ENCODE data around the gene HS3ST5.

The HS3ST5 gene

DNA sequence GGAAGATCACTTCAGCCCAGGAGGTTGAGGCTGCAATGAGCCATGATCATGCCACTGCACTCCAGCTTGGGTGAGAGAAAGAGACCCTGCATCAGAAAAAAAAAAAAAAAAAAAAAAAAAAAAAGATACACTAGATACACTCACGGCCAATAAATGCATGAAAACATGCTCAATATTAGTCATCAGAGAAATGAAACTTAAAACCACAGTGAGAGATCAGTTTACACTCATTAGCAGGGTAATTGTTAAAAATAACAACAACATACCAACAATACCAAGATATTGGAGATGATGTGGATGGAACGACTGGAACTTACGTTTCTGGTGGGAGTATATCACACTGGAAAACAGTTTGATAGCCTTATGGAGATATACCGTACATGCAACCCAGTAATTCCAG lies 29.9 kb downstream of the HS3ST5 start:
- TF ChIP-seq, protein P1, sequence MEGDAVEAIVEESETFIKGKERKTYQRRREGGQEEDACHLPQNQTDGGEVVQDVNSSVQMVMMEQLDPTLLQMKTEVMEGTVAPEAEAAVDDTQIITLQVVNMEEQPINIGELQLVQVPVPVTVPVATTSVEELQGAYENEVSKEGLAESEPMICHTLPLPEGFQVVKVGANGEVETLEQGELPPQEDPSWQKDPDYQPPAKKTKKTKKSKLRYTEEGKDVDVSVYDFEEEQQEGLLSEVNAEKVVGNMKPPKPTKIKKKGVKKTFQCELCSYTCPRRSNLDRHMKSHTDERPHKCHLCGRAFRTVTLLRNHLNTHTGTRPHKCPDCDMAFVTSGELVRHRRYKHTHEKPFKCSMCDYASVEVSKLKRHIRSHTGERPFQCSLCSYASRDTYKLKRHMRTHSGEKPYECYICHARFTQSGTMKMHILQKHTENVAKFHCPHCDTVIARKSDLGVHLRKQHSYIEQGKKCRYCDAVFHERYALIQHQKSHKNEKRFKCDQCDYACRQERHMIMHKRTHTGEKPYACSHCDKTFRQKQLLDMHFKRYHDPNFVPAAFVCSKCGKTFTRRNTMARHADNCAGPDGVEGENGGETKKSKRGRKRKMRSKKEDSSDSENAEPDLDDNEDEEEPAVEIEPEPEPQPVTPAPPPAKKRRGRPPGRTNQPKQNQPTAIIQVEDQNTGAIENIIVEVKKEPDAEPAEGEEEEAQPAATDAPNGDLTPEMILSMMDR (conservative IDR thresholded peaks at IDR 0.05; ENCODE audit: low read depth, low read length): no peak
- no peak for DNase-seq (ENCODE audit: low read depth)
- H3K4me3 ChIP-seq (ENCODE audit: low read depth, low read length): no peak overlapping the region

DNA sequence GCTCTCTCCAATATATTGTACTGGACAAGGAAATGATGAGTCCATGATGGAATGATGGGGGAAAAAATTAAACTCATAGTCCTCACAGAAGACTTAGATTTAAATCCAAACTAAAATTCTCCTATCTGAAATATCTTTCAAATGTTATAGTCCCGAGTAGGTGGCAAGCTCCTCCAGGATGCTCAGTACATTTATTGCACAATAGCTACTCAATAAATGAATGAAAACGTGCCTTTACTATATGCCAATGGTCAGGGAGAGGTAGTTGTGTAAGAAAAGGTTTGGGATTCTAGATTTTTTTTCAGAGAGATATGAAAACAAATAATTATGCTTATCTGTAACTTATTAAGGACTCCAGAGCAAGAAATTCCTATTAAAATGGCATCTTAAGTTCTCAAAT lies 32.8 kb downstream of the HS3ST5 start:
- H3K4me3 ChIP-seq (ENCODE audit: low read depth, low read length): no peak overlapping the region
- TF ChIP-seq, protein P1 (conservative IDR thresholded peaks at IDR 0.05; ENCODE audit: low read depth, low read length): no peak
- DNase-seq (ENCODE audit: low read depth): no peak

DNA sequence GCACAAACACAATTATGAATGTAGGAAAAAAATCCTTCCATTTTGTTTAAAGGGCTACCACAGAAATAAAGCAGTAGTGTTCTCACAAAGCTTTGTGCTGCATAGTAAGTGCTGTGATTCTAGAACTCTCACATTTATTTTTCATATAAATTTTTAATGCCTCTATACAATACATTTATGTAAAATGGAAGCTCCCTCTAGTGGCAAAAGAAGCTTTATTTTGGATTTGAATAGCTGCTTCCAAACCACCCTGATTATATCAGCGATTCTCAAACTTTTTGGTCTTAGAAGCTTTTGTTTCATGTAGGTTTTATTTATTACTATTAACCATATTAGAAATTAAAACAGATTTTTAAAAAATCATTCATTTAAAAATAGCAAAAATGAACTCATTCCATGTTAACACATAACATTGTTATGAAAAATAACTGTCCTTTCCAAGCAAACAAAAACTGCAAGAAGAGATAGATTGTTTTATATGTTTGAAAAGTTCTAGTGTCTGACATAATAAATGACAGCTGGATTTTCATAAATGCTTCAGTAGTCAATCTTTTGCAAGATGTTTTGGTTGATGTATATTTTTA lies 38.4 kb downstream of the HS3ST5 start:
- TF ChIP-seq, protein P1 (conservative IDR thresholded peaks at IDR 0.05; ENCODE audit: low read depth, low read length): peak; percentile 53
- peak; percentile 50 for DNase-seq (ENCODE audit: low read depth)
- H3K4me3 ChIP-seq (ENCODE audit: low read depth, low read length): no peak overlapping the region

DNA sequence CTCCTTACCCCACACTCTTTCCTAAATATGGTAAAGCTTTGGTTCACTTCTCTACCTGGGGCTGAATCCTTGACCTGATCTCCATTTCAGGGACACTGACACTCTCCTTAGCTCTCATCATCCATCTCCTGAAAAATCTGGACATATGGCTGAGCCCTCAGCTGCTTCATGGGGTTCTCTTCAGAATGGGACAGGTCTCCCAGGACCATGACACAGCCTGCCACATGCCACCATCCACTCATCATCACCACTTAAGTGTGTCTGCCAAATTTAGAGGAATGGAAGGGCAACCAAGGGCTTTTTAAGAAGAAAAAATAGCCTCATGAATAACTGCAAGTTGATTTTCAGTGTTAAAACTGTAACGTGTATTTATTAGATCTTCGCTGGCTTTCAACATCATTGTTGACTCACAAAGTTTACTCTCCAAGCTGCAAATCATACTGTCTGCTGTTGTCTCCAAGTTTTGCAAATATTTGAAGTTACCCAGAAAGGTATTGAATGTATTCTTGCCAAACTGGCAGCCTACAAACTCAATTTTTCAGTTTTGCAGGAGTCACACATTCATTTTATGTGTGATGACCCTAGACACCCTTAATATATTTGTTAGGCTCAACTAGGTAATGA lies 41.1 kb downstream of the HS3ST5 start:
- H3K4me3 ChIP-seq (ENCODE audit: low read depth, low read length): no peak overlapping the region
- TF ChIP-seq, protein P1 (conservative IDR thresholded peaks at IDR 0.05; ENCODE audit: low read depth, low read length): no peak
- DNase-seq (ENCODE audit: low read depth): no peak

DNA sequence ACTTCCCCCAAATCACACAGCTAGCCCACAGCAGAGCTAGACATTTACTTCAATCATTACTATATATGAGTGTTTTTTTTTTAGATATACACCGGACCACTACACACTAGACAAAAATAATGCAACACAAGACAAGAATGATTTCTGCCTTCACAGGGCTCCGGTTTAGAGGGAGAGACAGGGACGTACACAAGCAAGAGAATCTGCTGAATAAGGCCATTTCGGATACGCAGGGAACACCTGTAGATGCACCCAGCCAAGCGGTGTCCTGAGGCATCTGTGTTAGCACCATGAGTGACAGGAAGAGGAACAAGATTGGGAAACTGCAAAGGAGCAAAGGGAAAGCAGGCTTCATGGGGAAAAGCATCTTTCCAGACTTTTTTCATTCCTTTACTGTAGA lies 45.7 kb downstream of the HS3ST5 start:
- no peak overlapping the region for H3K4me3 ChIP-seq (ENCODE audit: low read depth, low read length)
- no peak for DNase-seq (ENCODE audit: low read depth)
- TF ChIP-seq, protein P1 (conservative IDR thresholded peaks at IDR 0.05; ENCODE audit: low read depth, low read length): no peak

DNA sequence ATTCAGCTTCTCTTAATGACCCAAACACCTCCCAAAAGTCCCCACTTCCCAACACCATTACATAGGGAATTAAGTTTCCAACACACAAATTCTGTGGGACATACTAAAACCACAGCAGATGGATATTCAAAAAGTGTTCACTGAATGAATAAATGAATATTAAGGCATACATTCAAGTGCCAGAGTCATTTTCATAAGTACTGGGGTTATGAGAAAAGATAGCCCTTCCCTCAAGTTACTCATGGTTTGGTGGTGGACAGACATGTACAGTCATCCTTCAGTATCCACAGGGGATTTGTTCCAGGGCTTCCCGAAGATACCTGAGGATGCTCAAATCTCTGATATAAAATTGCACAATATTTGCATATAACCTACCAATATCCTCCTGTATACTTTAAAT lies 50.4 kb downstream of the HS3ST5 start:
- DNase-seq (ENCODE audit: low read depth): no peak
- TF ChIP-seq, protein P1 (conservative IDR thresholded peaks at IDR 0.05; ENCODE audit: low read depth, low read length): no peak
- H3K4me3 ChIP-seq (ENCODE audit: low read depth, low read length): no peak overlapping the region

DNA sequence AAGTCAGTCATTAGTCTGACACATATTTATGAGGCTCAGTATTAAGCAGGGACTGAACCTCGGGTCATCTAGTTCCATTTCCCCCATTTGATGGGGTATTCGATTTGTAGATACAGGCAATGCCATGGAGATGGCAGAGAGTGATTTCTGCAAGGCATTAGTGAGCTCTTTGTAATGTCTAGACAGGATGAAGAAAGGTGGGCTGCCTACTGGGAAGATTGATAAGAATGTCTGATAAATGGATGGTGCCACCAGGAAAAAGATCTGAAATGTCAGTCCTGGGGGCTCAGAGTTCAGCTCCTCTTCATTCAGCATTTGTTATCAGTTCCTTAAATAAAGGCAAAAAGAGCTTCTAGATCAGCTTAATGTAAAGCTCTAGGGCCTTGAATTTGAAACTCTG lies 51.4 kb downstream of the HS3ST5 start:
- no peak overlapping the region for H3K4me3 ChIP-seq (ENCODE audit: low read depth, low read length)
- TF ChIP-seq, protein P1 (conservative IDR thresholded peaks at IDR 0.05; ENCODE audit: low read depth, low read length): no peak
- DNase-seq (ENCODE audit: low read depth): no peak
